ENCODE data around the gene TUBA3E.
"Not testable (repeated sequence)": the region's sequence is repeated elsewhere in the genome, so short reads cannot be mapped to it uniquely, and the experiment has no call there.

GRCh38 chr2:130187859-130188792 is 10.1 kb downstream of the TUBA3E start:
- TF ChIP-seq CTCF (IDR thresholded peaks at IDR 0.05; ENCODE audit: extremely low read depth in 1 of 2, insufficient read depth in 1 of 2, low read depth in 1 of 2, low read length in 2 of 2); JUN (IDR thresholded peaks at IDR 0.05; ENCODE audit: borderline replicate concordance, insufficient read depth, insufficient read length, low read depth); EZH2 (IDR thresholded peaks at IDR 0.05; ENCODE audit: borderline replicate concordance, low read depth, low read length, severe bottlenecking): not testable (repeated sequence)

Measured in endothelial cell of umbilical vein (primary cell).